HG02610 (cell line): Measurements from ENCODE around the gene MRPL9.
"Not testable (repeated sequence)": the region's sequence is repeated elsewhere in the genome, so short reads cannot be mapped to it uniquely, and the experiment has no call there.

ENCODE experiments used
- ATAC-seq: cut with Tn5 transposase; IDR thresholded peaks from one replicate; pipeline ENCODE4 v1.9.1; 2021; ENCODE audit warnings: mild to moderate bottlenecking, moderate library complexity; ENCODE audit not compliant: unreplicated experiment

MRPL9 gene

GRCh38 chr1:151787689-151788088 lies 24.4 kb upstream of the MRPL9 start:
- no peak for ATAC-seq

GRCh38 chr1:151783796-151784195 lies 20.5 kb upstream of the MRPL9 start:
- no peak for ATAC-seq

- ATAC-seq = no peak
Measured at GRCh38 chr1:151782741-151783140, 19.4 kb upstream of the MRPL9 start.

- not testable (repeated sequence) for ATAC-seq
Measured at GRCh38 chr1:151782026-151782425, 18.7 kb upstream of the MRPL9 start.

GRCh38 chr1:151780736-151781135 lies 17.4 kb upstream of the MRPL9 start:
- not testable (repeated sequence) for ATAC-seq

- no peak for ATAC-seq
Measured at GRCh38 chr1:151779852-151780251, 16.6 kb upstream of the MRPL9 start.

- no peak for ATAC-seq
Measured at GRCh38 chr1:151777317-151777716, 14.0 kb upstream of the MRPL9 start.

- ATAC-seq = no peak
Measured at GRCh38 chr1:151776665-151777062, 13.4 kb upstream of the MRPL9 start.

- no peak for ATAC-seq
Measured at GRCh38 chr1:151775894-151776664, 12.8 kb upstream of the MRPL9 start.

- no peak for ATAC-seq
Measured at GRCh38 chr1:151774256-151774922, 11.1 kb upstream of the MRPL9 start.

- ATAC-seq = no peak
Measured at GRCh38 chr1:151773702-151774101, 10.4 kb upstream of the MRPL9 start.

- not testable (repeated sequence) for ATAC-seq
Measured at GRCh38 chr1:151769270-151769669, 6.0 kb upstream of the MRPL9 start.

GRCh38 chr1:151768351-151769066 lies 5.2 kb upstream of the MRPL9 start:
- ATAC-seq = not testable (repeated sequence)

- ATAC-seq = no peak
Measured at GRCh38 chr1:151763990-151764389, 694 bp upstream of the MRPL9 start.

- ATAC-seq = no peak
Measured at GRCh38 chr1:151760597-151761385, 2.5 kb downstream of the MRPL9 start.

GRCh38 chr1:151759241-151759640 lies 4.1 kb downstream of the MRPL9 start:
- no peak for ATAC-seq

GRCh38 chr1:151756291-151756690 lies 7.0 kb downstream of the MRPL9 start:
- ATAC-seq = no peak

- ATAC-seq = no peak
Measured at GRCh38 chr1:151741516-151741915, 21.8 kb downstream of the MRPL9 start.

- ATAC-seq = no peak
Measured at GRCh38 chr1:151739590-151740355, 23.5 kb downstream of the MRPL9 start.

GRCh38 chr1:151737479-151737878 lies 25.8 kb downstream of the MRPL9 start:
- ATAC-seq = no peak
